Activated naive CD4-positive, alpha-beta T cell treated with anti-CD3 and anti-CD28 coated beads, Interleukin-2, amount 50 U/mL, for 16 hours (primary cell): Measurements from ENCODE around the gene VAT1L.

Experiments used
- DNase-seq: peaks from one replicate; pipeline ENCODE4 v3.0.0-alpha.2; 2020

VAT1L gene, protein sequence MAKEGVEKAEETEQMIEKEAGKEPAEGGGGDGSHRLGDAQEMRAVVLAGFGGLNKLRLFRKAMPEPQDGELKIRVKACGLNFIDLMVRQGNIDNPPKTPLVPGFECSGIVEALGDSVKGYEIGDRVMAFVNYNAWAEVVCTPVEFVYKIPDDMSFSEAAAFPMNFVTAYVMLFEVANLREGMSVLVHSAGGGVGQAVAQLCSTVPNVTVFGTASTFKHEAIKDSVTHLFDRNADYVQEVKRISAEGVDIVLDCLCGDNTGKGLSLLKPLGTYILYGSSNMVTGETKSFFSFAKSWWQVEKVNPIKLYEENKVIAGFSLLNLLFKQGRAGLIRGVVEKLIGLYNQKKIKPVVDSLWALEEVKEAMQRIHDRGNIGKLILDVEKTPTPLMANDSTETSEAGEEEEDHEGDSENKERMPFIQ

DNA sequence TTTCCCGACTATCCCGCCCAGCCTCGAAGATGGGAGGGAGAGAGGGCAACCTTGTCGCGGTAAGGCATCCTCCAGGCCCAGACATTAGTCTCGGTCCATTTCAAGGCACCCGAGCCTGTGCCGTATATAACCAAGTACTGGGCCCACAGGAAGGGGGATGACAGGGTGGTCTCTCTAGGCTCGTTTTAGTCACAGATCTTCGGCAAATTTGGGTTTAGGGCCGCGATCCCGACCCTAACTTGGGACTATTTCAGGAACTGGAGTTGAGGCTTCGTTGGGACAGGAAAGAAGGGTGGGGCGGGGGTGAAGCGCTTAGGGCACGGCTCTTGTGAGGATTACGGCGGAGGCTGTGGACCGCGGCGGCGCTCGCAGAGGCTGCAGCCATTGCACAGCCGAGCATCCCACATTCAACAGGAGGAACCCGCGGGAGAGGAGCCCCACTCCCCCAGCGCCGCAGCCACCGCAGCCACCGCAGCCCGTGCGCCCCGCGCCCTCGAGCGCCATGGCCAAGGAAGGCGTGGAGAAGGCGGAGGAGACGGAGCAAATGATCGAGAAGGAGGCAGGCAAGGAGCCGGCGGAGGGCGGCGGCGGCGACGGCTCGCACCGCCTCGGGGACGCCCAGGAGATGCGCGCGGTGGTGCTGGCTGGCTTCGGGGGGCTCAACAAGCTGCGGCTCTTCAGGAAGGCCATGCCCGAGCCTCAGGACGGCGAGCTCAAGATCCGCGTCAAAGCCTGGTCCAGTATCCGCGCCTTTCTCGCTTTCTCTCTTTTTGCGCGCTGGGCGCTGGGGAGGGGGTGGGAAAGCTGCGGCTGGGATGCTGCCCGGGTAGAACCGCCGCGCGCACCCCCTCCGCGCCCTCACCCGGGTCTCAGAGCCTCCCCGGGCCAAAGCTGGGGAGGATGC, at the start of gene VAT1L:
Gene VAT1L, plus strand, starts transcription at position 384 of the 904 bp plus-strand sequence. Its CDS starts 119 bp downstream, at position 503.
- DNase-seq = no peak

GRCh38 chr16:77738706-77739558, 49.4 kb upstream of the VAT1L start:
- DNase-seq = no peak

- DNase-seq = no peak
These were observed 48.8 kb upstream of the VAT1L start for GRCh38 chr16:77739559-77739892.

- no peak for DNase-seq
These were observed 44.2 kb upstream of the VAT1L start for GRCh38 chr16:77744141-77744540.

DNA sequence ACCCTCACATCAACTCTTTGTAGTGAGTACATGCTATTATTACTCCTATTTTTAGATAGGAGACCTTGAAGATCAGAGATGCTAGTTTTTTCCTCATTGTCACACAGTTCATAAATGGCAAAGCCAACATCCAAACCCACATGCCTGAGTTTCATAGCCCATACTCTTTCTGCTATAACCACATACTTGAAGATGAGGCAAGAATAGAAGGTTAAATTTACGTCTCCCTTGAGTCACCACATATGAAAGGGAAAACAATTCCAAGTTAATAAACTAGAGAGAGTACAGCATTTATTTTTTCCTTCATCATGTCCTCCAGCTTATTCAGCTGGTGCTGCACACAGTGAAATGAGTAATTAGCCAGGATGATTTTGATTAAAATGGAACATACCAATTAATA, 42.4 kb upstream of the VAT1L start:
- DNase-seq = no peak

DNA sequence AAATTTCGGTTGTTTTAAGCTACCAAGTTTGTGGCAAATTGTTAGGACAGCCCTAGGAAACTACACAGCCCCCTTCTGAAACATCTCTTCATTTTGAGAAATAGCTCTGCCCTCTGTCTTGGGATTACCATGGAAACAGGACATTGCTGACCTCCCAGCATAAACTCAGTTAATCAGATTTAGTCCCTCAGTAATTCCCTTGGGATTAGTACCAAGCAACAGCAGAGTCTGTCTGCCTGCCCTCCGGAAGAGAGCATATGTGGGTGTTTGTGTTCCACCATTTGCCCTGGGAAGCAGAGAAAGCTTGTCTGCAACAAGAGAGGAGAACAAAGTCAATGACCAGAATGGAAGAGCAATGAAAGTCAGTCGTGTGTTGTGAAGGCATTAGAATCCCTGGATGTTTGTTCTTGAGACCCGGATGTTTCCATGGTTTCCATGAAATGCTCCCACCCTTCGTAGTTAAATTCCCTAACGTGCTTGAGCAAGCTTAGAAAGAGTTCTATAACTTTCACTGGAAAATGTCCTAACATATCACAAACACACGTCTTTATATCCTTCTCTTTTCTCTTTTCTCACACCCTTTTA, 39.9 kb upstream of the VAT1L start:
- no peak for DNase-seq

- DNase-seq = no peak
These were observed 38.9 kb upstream of the VAT1L start for GRCh38 chr16:77749415-77749814.

GRCh38 chr16:77758046-77758445, 30.3 kb upstream of the VAT1L start:
- no peak for DNase-seq

- DNase-seq = no peak
These were observed 29.9 kb upstream of the VAT1L start for GRCh38 chr16:77758508-77758907.

- DNase-seq = no peak
These were observed 29.2 kb upstream of the VAT1L start for GRCh38 chr16:77759201-77759600.

- no peak for DNase-seq
These were observed 28.5 kb upstream of the VAT1L start for GRCh38 chr16:77759821-77760220.

- no peak for DNase-seq
These were observed 27.6 kb upstream of the VAT1L start for GRCh38 chr16:77760800-77761199.

DNA sequence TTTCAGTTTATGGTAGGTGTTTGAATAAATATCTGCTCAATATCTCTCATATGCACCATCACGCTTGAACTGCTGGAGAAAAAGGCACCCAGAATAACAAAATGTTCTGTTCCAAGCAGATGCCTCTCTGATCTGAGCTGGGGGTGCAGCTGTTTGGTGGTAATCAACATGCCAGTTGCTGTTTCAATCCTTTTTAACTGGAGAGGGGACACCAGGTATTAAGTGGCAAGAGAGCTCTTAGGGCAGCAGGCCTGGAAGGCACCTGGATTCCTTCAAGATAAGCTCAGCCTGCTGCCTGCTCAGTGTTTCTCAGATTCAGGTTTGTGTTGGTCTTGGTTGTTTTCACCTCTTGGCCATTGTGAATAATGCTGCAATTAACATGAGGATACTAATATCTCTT, 27.2 kb upstream of the VAT1L start:
- DNase-seq = no peak

GRCh38 chr16:77762262-77762661, 26.1 kb upstream of the VAT1L start:
- no peak for DNase-seq

- no peak for DNase-seq
These were observed 24.4 kb upstream of the VAT1L start for GRCh38 chr16:77763994-77764393.

- no peak for DNase-seq
These were observed 21.2 kb upstream of the VAT1L start for GRCh38 chr16:77767211-77767610.

DNA sequence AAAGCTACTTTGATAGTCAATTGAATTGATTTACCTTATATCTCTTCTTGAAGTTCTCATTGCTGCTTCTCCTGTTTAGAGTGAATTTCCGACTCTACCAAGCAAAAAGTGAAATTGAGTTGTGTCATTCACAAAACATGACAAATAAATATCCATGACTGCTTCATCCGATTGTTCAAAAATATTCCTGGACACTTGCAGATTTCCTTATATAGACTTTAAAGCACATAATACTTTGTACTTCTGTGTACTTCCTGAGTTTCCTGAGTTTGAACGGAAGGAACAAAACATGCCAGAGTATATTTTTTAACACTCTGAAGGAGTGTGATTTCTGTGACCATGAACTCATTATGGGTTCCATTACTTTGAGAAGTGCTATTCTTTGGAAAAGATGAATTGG, 20.5 kb upstream of the VAT1L start:
- DNase-seq = no peak

DNA sequence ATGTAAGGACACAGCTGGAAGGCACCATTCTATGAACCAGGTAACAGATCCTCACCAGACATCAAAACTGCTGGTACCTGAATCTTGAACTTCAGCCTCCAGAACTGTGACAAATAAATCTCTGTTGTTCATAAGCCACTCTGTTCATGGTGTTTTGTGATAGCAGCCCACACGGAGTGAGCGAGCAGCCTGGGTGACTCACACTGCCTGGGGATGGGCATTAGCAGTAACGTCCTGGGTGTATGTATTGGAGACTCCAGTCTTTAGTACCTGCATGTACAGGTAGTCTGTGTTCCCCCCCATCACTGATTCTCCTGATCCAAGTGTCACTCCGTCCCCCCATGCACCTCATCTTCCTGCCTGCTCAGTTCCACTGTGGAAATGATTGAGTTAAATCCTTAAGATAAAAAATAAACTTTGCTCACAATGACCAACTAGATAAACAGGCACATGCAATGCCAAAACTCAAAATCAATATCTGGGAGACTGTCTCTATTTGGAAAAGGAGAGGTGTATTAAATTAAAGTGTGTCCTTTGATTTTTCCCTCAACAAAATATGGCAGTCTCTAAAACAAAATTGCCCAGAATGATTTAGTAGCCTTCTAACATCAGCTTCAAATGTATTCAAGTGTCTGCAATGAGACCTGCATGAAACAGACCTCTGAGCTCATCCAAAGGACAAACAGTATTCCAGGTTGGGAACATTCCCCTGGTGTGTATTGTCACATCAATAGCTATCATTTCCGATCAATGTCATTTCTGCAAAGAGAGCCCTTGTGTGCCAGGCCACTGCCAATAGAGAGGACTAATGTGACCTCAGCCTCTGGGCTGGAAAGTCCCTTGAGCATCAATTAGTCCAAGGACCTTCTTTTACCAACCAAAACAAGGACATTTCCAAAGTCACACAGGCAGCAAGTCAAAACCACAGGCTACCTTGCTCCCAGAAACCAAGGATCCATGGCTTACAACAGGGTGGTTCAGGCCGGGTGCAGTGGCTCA, 12.2 kb upstream of the VAT1L start:
- no peak for DNase-seq

GRCh38 chr16:77777745-77778144, 10.6 kb upstream of the VAT1L start:
- DNase-seq = no peak

DNA sequence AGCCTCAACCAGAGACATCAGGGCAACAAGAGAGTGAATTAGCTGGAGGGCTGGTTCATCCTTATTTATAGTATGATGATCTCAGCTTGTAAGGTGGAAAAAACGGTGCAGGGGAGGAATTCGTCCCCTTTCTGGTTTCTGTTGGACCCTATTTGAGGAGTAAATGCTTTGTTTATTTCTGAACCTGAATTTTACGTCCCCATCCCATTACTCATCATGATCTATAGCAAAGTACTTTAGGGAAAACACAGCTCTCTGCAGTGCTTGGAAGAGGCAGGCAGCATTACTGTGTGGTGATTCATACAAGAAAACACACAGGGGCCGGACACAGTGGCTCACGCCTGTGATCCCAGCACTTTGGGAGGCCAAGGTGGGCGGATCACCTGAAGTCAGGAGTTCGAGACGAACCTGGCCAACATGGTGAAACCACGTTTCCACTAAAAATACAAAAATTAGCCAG, 8.0 kb upstream of the VAT1L start:
- DNase-seq = no peak

DNA sequence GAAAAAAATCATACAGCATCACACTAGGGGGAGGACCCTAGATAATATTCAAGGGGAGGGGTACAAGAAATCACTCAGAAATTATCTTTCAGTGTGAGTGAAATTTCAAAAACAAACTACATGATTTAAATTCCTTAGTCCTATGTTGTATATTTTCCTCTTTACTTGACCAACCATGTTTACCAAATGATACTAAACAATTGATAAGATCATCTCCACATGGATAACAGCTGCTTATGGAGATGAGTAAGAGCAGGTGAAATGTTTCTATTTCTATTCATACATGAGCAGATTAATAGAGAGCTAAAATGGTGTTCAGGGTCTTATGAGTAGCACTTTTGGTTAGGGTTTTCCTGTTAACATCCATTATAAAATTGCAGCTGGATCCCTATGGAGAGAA, 7.3 kb upstream of the VAT1L start:
- DNase-seq = no peak
